HepG2 (cell line): Measurements from ENCODE around the gene ANXA3. TPM values are rescaled to one million over a fixed set of nuclear protein-coding genes. Genes with fewer than 3 reads are reported as not detected.

ENCODE experiments used
- ATAC-seq: fragments of 200-7000 bp; cut with Tn5 transposase; 3 replicates; pipeline ENCODE4 v1.9.1; 2020; ENCODE audit warnings: mild to moderate bottlenecking, moderate library complexity
- BruUV-seq: library from RNA; stranded (reverse); fragments of 400-500 nt; replicated peaks from 2 replicates; lab custom pipeline; 2021; lab: Mats Ljungman, UMichigan
- CTCF ChIA-PET: fragments of 300-600 bp; formaldehyde crosslinking; extraction: SDS; loops from one replicate; lab custom pipeline; 2021; ENCODE audit warnings: low total read pairs, inconsistent platforms, low intra/inter-chr PET ratio; lab: Yijun Ruan, JAX
- POLR2A ChIA-PET: fragments of 350-600 bp; sonication (Branson Sonifier 250); formaldehyde crosslinking; loops from one replicate; lab custom pipeline; 2020; ENCODE audit warnings: antibody characterized with exemption, inconsistent platforms; lab: Yijun Ruan, JAX
- DNase-seq: peaks from one replicate; pipeline ENCODE4 v3.0.0-alpha.2; 2015; ENCODE audit warnings: low spot score
- FAIRE-seq: peaks from 3 replicates; lab custom pipeline; 2011; peaks lifted over from hg19 to GRCh38; lab: Jason Lieb, UNC
- H2AFZ ChIP-seq: one replicate; pipeline ENCODE4 v1.6.1; 2011; ENCODE audit warnings: low read length, inconsistent platforms
- H3K27ac ChIP-seq: fragments of 300-600 bp; 3 replicates; pipeline ENCODE4 v1.8.0; 2011; ENCODE audit warnings: mixed run types, mild to moderate bottlenecking, mixed read lengths, low read length, inconsistent platforms; ENCODE audit not compliant: insufficient read depth; ENCODE audit errors: extremely low read length
- H3K27me3 ChIP-seq, 2 experiments: fragments of 200-600 bp in 1 of 2; 2 replicates in 1 of 2; 3 replicates in 1 of 2; pipeline versions ENCODE4 v1.6.0 to v1.8.0; 2011; ENCODE audit warnings: low read length in 2 of 2, mild to moderate bottlenecking in 2 of 2, moderate library complexity in 2 of 2, inconsistent platforms in 1 of 2; ENCODE audit not compliant: insufficient read depth in 2 of 2, control insufficient read depth in 1 of 2
- H3K36me3 ChIP-seq, 2 experiments: fragments of 200-600 bp in 1 of 2; replicated peaks in 1 of 2; 2 replicates in 1 of 2; 3 replicates in 1 of 2; pipeline versions ENCODE4 v1.5.1 to v1.8.0; 2011; ENCODE audit warnings: low read length in 2 of 2, inconsistent platforms in 1 of 2; ENCODE audit not compliant: insufficient read depth in 2 of 2, control insufficient read depth in 1 of 2
- H3K4me1 ChIP-seq: 2 replicates; pipeline ENCODE4 v1.5.1; 2012; ENCODE audit warnings: low read length, inconsistent platforms; ENCODE audit not compliant: insufficient read depth
- H3K4me2 ChIP-seq: 2 replicates; pipeline ENCODE4 v1.6.0; 2011; ENCODE audit warnings: low read depth, low read length, inconsistent platforms
- H3K4me3 ChIP-seq, 3 experiments: fragments of 200-600 bp in 1 of 3; sonication (generic), shearing (Covaris generic) in 1 of 3; replicated peaks in 1 of 3; 2 replicates each; pipeline ENCODE4 v1.5.1; 2011 to 2016; ENCODE audit warnings: low read length in 3 of 3, inconsistent platforms in 2 of 3, low read depth in 2 of 3, mild to moderate bottlenecking in 2 of 3, control low read depth in 1 of 3, mixed read lengths in 1 of 3; ENCODE audit not compliant: insufficient read depth in 1 of 3
- H3K79me2 ChIP-seq: one replicate; pipeline ENCODE4 v1.6.1; 2011; ENCODE audit warnings: low read length, inconsistent platforms; ENCODE audit not compliant: insufficient read depth
- H3K9ac ChIP-seq: 2 replicates; pipeline ENCODE4 v1.6.0; 2011; ENCODE audit warnings: mild to moderate bottlenecking, low read depth, low read length, inconsistent platforms; ENCODE audit not compliant: insufficient read depth
- H3K9me3 ChIP-seq: 2 replicates; pipeline ENCODE4 v1.5.1; 2012; ENCODE audit warnings: mild to moderate bottlenecking, low read length
- H4K20me1 ChIP-seq: 2 replicates; pipeline ENCODE4 v1.6.0; 2011; ENCODE audit warnings: inconsistent platforms, mild to moderate bottlenecking, low read length, moderate library complexity; ENCODE audit not compliant: insufficient read depth
- CENPX ChIP-seq: sonication (generic); formaldehyde crosslinking; IDR thresholded peaks from 2 replicates; pipeline ENCODE4 v1.9.0; 2021; ENCODE audit warnings: mild to moderate bottlenecking, missing genetic modification reagents, moderate library complexity
- ERF ChIP-seq: IDR thresholded peaks from 2 replicates; pipeline ENCODE4 v1.6.1; 2018; ENCODE audit warnings: missing biosample characterization, missing genetic modification reagents
- FOSL2 ChIP-seq: sonication (generic); formaldehyde crosslinking; IDR thresholded peaks from 2 replicates; pipeline ENCODE4 v1.4.0; 2020; ENCODE audit warnings: missing genetic modification reagents
- JUN ChIP-seq: sonication (generic); formaldehyde crosslinking; IDR thresholded peaks from 2 replicates; pipeline ENCODE4 v1.4.0; 2020; ENCODE audit warnings: mild to moderate bottlenecking, missing genetic modification reagents
- KAT2B ChIP-seq: fragments of 150-350 bp; IDR thresholded peaks from 2 replicates; pipeline ENCODE4 v1.6.1; 2014; ENCODE audit warnings: low read depth, low read length, borderline replicate concordance
- MTF2 ChIP-seq: sonication (generic); formaldehyde crosslinking; IDR thresholded peaks from 2 replicates; pipeline ENCODE4 v1.5.0; 2020; ENCODE audit warnings: missing genetic modification reagents, borderline replicate concordance
- RFX1 ChIP-seq: fragments of 450-650 bp; IDR thresholded peaks from 2 replicates; pipeline ENCODE4 v1.6.1; 2017
- U2AF1 ChIP-seq: fragments of 200-400 bp; formaldehyde crosslinking; optimal IDR thresholded peaks from 2 replicates; pipeline ENCODE3; 2017; ENCODE audit warnings: mild to moderate bottlenecking, low read depth, low read length
- ZBTB25 ChIP-seq: IDR thresholded peaks from 2 replicates; pipeline ENCODE4 v1.6.1; 2018; ENCODE audit warnings: missing genetic modification reagents
- ZNF468 ChIP-seq: sonication (generic); formaldehyde crosslinking; IDR thresholded peaks from 2 replicates; pipeline ENCODE4 v1.8.0; 2022; ENCODE audit warnings: mild to moderate bottlenecking, moderate library complexity, missing genetic modification reagents
- WGBS: methylation state at CpG from one replicate; pipeline ENCODE4 v1.1.6; 2017; ENCODE audit warnings: low lambda C conversion rate; 5-methylcytosine and 5-hydroxymethylcytosine counted together
- in situ Hi-C: cut with HindIII; loops from 2 replicates; pipeline ENCODE4 v1.10.0; 2017; ENCODE audit warnings: low pct_unique_long_range_greater_than_20kb; ENCODE audit not compliant: extremely low pct_ligation_motif_present
- intact Hi-C: fragments of 100-400 bp; cut with micrococcal nuclease; formaldehyde crosslinking; loops from one replicate; pipeline ENCODE4 v1.10.0; 2022; ENCODE audit not compliant: unreplicated experiment
- polyA plus RNA-seq, 8 experiments: library from polyadenylated mRNA; depleted of rRNA in 3 of 8; stranded (reverse) in 7 of 8; unstranded in 1 of 8; fragments of >200 nt; fragmentation: Illumina TruSeq in 4 of 8; extraction: Trizol in 4 of 8; gene quantifications; 2 replicates each; pipeline versions ENCODE4 v1.2.1 to v1.2.3, GENCODE V29; 2011 to 2016; ENCODE audit warnings: low read depth in 4 of 8, missing spikeins in 1 of 8, mixed read lengths in 1 of 8; ENCODE audit not compliant: insufficient read depth in 1 of 8
- total RNA-seq, 5 experiments: library from RNA; depleted of rRNA; stranded (reverse); fragments of >200 nt; fragmentation: Illumina TruSeq; extraction: Trizol; gene quantifications; 2 replicates each; pipeline ENCODE4 v1.2.3, GENCODE V29; 2016; ENCODE audit warnings: low read depth in 1 of 5
- TF ChIP-seq, protein P1 (sequence below): fragments of 450-650 bp; IDR thresholded peaks from 2 replicates; pipeline ENCODE4 v1.6.1; 2017; ENCODE audit warnings: mild to moderate bottlenecking
- TF ChIP-seq, protein P2 (sequence below): sonication (generic); formaldehyde crosslinking; IDR thresholded peaks from 2 replicates; pipeline ENCODE4 v1.4.0; 2020; ENCODE audit warnings: mild to moderate bottlenecking, missing genetic modification reagents
- TF ChIP-seq, protein P3 (sequence below): sonication (generic); formaldehyde crosslinking; conservative IDR thresholded peaks from 2 replicates; pipeline ENCODE4 v1.8.1; 2023; ENCODE audit warnings: missing genetic modification reagents

Gene ANXA3
- total and polyA plus RNA-seq, 2 of the 13 experiments (the other 11 are each of a cell fraction or from before 2014, with no cell fraction given) = 6.5 to 6.9 TPM

- ATAC-seq (no peak), FAIRE-seq (no peak), DNase-seq (no peak)
- ChIA-PET CTCF (no interaction called here), POLR2A (no interaction called here)
- 91% methylated on average over 3 of the region's 3 CpGs for WGBS
- H3K27ac ChIP-seq = no peak overlapping the region
- in situ Hi-C loops = no loop called here
- no peaks in the 10 kb centered on the region for H4K20me1 ChIP-seq
- H3K4me2 ChIP-seq = no peak overlapping the region
- H3K9me3 ChIP-seq = no peaks in the 10 kb centered on the region
- no peak overlapping the region for H3K4me3 ChIP-seq
- H3K4me1 ChIP-seq = peaks cover 9% of the 10 kb centered on the region
- no peak overlapping the region for H2AFZ ChIP-seq
- intact Hi-C loops = no loop called here
- no peaks in the 10 kb centered on the region for H3K27me3 ChIP-seq
- BruUV-seq = no TSS peak
- H3K9ac ChIP-seq = no peak overlapping the region
- peaks cover 14 to 56% of the 10 kb centered on the region in 2 experiments for H3K36me3 ChIP-seq
- no peaks in the 10 kb centered on the region for H3K79me2 ChIP-seq
- TF ChIP-seq KAT2B (no peak), U2AF1 (no peak), JUN (no peak), CENPX (CRISPR knock-in tag) (no peak), MTF2 (no peak), ZNF468 (CRISPR knock-in tag) (no peak), RFX1 (no peak), ZBTB25 (no peak), ERF (CRISPR knock-in tag) (no peak), FOSL2 (CRISPR knock-in tag) (no peak)
- TF ChIP-seq, protein P1, sequence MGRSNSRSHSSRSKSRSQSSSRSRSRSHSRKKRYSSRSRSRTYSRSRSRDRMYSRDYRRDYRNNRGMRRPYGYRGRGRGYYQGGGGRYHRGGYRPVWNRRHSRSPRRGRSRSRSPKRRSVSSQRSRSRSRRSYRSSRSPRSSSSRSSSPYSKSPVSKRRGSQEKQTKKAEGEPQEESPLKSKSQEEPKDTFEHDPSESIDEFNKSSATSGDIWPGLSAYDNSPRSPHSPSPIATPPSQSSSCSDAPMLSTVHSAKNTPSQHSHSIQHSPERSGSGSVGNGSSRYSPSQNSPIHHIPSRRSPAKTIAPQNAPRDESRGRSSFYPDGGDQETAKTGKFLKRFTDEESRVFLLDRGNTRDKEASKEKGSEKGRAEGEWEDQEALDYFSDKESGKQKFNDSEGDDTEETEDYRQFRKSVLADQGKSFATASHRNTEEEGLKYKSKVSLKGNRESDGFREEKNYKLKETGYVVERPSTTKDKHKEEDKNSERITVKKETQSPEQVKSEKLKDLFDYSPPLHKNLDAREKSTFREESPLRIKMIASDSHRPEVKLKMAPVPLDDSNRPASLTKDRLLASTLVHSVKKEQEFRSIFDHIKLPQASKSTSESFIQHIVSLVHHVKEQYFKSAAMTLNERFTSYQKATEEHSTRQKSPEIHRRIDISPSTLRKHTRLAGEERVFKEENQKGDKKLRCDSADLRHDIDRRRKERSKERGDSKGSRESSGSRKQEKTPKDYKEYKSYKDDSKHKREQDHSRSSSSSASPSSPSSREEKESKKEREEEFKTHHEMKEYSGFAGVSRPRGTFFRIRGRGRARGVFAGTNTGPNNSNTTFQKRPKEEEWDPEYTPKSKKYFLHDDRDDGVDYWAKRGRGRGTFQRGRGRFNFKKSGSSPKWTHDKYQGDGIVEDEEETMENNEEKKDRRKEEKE = no peak
- TF ChIP-seq, protein P2, sequence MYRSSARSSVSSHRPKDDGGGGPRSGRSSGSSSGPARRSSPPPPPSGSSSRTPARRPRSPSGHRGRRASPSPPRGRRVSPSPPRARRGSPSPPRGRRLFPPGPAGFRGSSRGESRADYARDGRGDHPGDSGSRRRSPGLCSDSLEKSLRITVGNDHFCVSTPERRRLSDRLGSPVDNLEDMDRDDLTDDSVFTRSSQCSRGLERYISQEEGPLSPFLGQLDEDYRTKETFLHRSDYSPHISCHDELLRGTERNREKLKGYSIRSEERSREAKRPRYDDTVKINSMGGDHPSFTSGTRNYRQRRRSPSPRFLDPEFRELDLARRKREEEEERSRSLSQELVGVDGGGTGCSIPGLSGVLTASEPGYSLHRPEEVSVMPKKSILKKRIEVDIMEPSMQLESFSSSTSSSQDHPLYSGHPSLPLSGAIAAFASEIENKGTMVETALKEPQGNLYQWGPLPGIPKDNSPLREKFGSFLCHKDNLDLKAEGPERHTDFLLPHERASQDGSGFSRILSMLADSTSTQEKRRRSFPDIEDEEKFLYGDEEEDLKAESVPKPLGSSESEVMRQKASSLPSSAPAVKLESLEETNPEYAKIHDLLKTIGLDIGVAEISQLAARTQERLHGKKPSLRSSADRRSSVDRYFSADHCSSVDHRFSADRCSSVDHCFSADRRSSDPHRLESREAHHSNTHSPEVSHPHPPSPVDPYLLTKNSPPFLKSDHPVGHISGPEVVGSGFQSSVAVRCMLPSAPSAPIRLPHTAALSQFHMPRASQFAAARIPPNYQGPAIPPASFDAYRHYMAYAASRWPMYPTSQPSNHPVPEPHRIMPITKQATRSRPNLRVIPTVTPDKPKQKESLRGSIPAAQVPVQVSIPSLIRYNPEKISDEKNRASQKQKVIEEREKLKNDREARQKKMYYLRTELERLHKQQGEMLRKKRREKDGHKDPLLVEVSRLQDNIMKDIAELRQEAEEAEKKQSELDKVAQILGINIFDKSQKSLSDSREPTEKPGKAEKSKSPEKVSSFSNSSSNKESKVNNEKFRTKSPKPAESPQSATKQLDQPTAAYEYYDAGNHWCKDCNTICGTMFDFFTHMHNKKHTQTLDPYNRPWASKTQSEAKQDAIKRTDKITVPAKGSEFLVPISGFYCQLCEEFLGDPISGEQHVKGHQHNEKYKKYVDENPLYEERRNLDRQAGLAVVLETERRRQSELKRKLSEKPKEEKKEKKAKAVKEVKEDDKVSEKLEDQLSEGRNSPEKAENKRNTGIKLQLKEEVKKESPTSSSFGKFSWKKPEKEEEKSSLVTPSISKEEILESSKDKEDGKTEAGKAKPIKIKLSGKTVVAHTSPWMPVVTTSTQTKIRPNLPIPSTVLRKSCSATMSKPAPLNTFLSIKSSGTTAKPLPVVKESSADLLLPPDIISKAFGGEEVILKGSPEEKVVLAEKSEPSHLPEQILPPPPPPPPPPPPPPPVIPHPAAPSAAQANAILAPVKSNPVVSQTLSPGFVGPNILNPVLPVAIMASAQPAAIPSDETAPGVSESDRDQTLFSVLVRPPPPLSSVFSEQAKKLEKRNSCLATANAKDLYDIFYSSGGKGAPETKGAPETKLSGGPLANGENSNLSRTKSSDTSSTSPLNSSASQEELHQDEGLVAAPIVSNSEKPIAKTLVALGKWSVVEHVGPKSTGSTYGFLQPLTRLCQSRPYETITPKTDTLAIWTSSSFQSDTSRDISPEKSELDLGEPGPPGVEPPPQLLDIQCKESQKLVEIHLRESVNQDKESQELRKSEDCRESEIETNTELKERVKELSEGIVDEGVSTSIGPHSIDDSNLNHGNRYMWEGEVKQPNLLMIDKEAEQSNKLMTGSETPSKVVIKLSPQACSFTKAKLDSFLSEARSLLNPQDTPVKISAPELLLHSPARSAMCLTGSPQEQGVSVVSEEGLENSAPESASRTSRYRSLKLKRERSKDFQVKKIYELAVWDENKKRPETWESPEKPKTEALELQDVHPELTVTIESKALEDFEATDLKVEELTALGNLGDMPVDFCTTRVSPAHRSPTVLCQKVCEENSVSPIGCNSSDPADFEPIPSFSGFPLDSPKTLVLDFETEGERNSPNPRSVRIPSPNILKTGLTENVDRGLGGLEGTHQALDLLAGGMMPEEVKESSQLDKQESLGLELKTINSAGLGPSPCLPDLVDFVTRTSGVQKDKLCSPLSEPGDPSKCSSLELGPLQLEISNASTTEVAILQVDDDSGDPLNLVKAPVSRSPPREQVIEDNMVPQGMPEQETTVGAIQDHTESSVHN (CRISPR knock-in tag) = no peak
- TF ChIP-seq, protein P3, sequence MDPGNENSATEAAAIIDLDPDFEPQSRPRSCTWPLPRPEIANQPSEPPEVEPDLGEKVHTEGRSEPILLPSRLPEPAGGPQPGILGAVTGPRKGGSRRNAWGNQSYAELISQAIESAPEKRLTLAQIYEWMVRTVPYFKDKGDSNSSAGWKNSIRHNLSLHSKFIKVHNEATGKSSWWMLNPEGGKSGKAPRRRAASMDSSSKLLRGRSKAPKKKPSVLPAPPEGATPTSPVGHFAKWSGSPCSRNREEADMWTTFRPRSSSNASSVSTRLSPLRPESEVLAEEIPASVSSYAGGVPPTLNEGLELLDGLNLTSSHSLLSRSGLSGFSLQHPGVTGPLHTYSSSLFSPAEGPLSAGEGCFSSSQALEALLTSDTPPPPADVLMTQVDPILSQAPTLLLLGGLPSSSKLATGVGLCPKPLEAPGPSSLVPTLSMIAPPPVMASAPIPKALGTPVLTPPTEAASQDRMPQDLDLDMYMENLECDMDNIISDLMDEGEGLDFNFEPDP = no peak
These were observed 33.0 kb upstream of the ANXA3 start for GRCh38 chr4:78518561-78518960.
